HEK293 (cell line): ENCODE results near the gene TIMM44.

Experiments used
- KLF1 ChIP-seq: fragments of 450-650 bp; formaldehyde crosslinking; IDR thresholded peaks from 2 replicates; pipeline ENCODE4 v1.5.1; 2016; ENCODE audit warnings: missing biosample characterization, missing genetic modification characterization
- REST ChIP-seq: fragments of 450-650 bp; formaldehyde crosslinking; IDR thresholded peaks from 2 replicates; pipeline ENCODE4 v1.5.1; 2016; ENCODE audit warnings: missing biosample characterization, missing genetic modification characterization
- WT1 ChIP-seq: fragments of 450-650 bp; formaldehyde crosslinking; IDR thresholded peaks from 2 replicates; pipeline ENCODE4 v1.5.1; 2016; ENCODE audit warnings: missing biosample characterization, missing genetic modification characterization
- ZNF121 ChIP-seq: fragments of 450-650 bp; formaldehyde crosslinking; IDR thresholded peaks from 2 replicates; pipeline ENCODE4 v1.5.1; 2016; ENCODE audit warnings: missing biosample characterization, missing genetic modification characterization
- ZNF133 ChIP-seq: fragments of 450-650 bp; formaldehyde crosslinking; IDR thresholded peaks from 2 replicates; pipeline ENCODE4 v1.5.1; 2016; ENCODE audit warnings: missing biosample characterization, missing genetic modification characterization
- ZNF18 ChIP-seq: fragments of 450-650 bp; formaldehyde crosslinking; IDR thresholded peaks from 2 replicates; pipeline ENCODE4 v1.5.1; 2016; ENCODE audit warnings: missing biosample characterization, missing genetic modification characterization
- ZNF24 ChIP-seq: fragments of 450-650 bp; formaldehyde crosslinking; IDR thresholded peaks from 2 replicates; pipeline ENCODE4 v1.5.1; 2016; ENCODE audit warnings: missing biosample characterization, missing genetic modification characterization
- ZNF274 ChIP-seq, 2 experiments: fragments of 200-500 bp in 1 of 2; fragments of 450-650 bp in 1 of 2; sonication (Bioruptor generic) in 1 of 2; formaldehyde crosslinking in 1 of 2; IDR thresholded peaks; 2 replicates each; pipeline versions ENCODE4 v1.5.1 to v1.6.1; 2014 to 2016; ENCODE audit warnings: borderline replicate concordance in 1 of 2, inconsistent platforms in 1 of 2, low read length in 1 of 2, missing biosample characterization in 1 of 2, missing genetic modification characterization in 1 of 2
- ZNF341 ChIP-seq: fragments of 450-650 bp; formaldehyde crosslinking; IDR thresholded peaks from 2 replicates; pipeline ENCODE4; 2016; ENCODE audit warnings: low read depth, missing biosample characterization, missing genetic modification characterization
- ZNF555 ChIP-seq: fragments of 450-650 bp; formaldehyde crosslinking; conservative IDR thresholded peaks from 2 replicates; pipeline ENCODE4 v1.5.1; 2017; ENCODE audit warnings: missing biosample characterization, mild to moderate bottlenecking, missing genetic modification characterization, inconsistent platforms
- ZSCAN30 ChIP-seq: fragments of 450-650 bp; IDR thresholded peaks from 2 replicates; pipeline ENCODE4 v1.5.1; 2018; ENCODE audit warnings: missing biosample characterization, mild to moderate bottlenecking, missing genetic modification characterization, moderate library complexity
- TF ChIP-seq, protein P1 (sequence below): fragments of 450-650 bp; formaldehyde crosslinking; IDR thresholded peaks from 2 replicates; pipeline ENCODE4 v1.5.1; 2016; ENCODE audit warnings: missing biosample characterization, missing genetic modification characterization
- TF ChIP-seq, protein P2 (sequence below): sonication (generic); formaldehyde crosslinking; IDR thresholded peaks from 2 replicates; pipeline ENCODE4 v1.8.1; 2022; ENCODE audit warnings: mild to moderate bottlenecking, moderate library complexity, missing genetic modification reagents

GRCh38 chr19:7983995-7984837, 40.8 kb upstream of the TIMM44 start:
- TF ChIP-seq WT1 (tag by site-specific recombination) (no peak), ZNF133 (tag by site-specific recombination) (no peak), ZNF18 (tag by site-specific recombination) (no peak), ZNF555 (tag by site-specific recombination) (no peak), ZNF121 (tag by site-specific recombination) (no peak), KLF1 (tag by site-specific recombination) (no peak), ZNF341 (tag by site-specific recombination) (no peak), ZNF24 (no peak), REST (tag by site-specific recombination) (no peak), ZNF274 (IDR thresholded peaks at IDR 0.05; ENCODE audit: low read length) (no peak), ZNF274 (tag by site-specific recombination; IDR thresholded peaks at IDR 0.05; ENCODE audit: borderline replicate concordance) (no peak), ZSCAN30 (tag by site-specific recombination) (no peak)
- TF ChIP-seq, protein P1, sequence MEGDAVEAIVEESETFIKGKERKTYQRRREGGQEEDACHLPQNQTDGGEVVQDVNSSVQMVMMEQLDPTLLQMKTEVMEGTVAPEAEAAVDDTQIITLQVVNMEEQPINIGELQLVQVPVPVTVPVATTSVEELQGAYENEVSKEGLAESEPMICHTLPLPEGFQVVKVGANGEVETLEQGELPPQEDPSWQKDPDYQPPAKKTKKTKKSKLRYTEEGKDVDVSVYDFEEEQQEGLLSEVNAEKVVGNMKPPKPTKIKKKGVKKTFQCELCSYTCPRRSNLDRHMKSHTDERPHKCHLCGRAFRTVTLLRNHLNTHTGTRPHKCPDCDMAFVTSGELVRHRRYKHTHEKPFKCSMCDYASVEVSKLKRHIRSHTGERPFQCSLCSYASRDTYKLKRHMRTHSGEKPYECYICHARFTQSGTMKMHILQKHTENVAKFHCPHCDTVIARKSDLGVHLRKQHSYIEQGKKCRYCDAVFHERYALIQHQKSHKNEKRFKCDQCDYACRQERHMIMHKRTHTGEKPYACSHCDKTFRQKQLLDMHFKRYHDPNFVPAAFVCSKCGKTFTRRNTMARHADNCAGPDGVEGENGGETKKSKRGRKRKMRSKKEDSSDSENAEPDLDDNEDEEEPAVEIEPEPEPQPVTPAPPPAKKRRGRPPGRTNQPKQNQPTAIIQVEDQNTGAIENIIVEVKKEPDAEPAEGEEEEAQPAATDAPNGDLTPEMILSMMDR, result no peak
- TF ChIP-seq, protein P2, sequence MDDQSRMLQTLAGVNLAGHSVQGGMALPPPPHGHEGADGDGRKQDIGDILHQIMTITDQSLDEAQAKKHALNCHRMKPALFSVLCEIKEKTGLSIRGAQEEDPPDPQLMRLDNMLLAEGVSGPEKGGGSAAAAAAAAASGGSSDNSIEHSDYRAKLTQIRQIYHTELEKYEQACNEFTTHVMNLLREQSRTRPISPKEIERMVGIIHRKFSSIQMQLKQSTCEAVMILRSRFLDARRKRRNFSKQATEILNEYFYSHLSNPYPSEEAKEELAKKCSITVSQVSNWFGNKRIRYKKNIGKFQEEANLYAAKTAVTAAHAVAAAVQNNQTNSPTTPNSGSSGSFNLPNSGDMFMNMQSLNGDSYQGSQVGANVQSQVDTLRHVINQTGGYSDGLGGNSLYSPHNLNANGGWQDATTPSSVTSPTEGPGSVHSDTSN (CRISPR knock-in tag), result no peak
